ENCODE data around the gene PKD2.

DNA sequence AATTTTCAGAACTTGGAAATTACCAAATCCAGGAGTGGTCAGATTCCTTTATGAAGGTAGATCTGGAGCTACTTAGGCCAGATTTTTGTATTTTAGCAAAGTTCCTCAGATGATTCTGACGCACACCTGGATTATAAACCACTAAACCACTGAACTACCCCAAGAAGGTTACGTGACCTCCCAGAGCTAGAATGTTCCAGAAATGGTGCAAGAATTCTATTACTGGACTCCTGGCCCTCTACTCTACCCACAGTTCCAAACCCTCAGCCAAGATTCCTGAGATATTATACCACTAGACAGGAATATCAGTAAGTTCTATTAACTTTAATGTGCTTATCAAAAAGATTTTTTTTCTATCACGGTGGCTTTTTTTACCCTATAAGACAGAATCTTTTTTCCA lies 83.9 kb downstream of the PKD2 start:
- TF ChIP-seq, protein P1, sequence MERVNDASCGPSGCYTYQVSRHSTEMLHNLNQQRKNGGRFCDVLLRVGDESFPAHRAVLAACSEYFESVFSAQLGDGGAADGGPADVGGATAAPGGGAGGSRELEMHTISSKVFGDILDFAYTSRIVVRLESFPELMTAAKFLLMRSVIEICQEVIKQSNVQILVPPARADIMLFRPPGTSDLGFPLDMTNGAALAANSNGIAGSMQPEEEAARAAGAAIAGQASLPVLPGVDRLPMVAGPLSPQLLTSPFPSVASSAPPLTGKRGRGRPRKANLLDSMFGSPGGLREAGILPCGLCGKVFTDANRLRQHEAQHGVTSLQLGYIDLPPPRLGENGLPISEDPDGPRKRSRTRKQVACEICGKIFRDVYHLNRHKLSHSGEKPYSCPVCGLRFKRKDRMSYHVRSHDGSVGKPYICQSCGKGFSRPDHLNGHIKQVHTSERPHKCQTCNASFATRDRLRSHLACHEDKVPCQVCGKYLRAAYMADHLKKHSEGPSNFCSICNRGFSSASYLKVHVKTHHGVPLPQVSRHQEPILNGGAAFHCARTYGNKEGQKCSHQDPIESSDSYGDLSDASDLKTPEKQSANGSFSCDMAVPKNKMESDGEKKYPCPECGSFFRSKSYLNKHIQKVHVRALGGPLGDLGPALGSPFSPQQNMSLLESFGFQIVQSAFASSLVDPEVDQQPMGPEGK (CRISPR knock-in tag; IDR thresholded peaks at IDR 0.05; ENCODE audit: borderline replicate concordance) = no peak
- TF ChIP-seq RARB (CRISPR knock-in tag; IDR thresholded peaks at IDR 0.05) (no peak), CSDC2 (CRISPR knock-in tag; IDR thresholded peaks at IDR 0.05) (no peak), BACH2 (CRISPR knock-in tag; IDR thresholded peaks at IDR 0.05; ENCODE audit: borderline replicate concordance) (no peak)
